IMR-90 (cell line): Measurements from ENCODE around the gene CROCC. TPM values are rescaled to one million over a fixed set of nuclear protein-coding genes. Genes with fewer than 3 reads are reported as not detected.

Source experiments
- ATAC-seq: fragments of 200-7000 bp; cut with Tn5 transposase; 2 replicates; pipeline ENCODE4 v1.9.1; 2020; ENCODE audit warnings: low read depth, mild to moderate bottlenecking, moderate library complexity
- BruUV-seq: library from RNA; stranded (reverse); fragments of 400-500 nt; replicated peaks from 2 replicates; lab custom pipeline; 2021; lab: Mats Ljungman, UMichigan
- CTCF ChIA-PET: fragments of 300-600 bp; formaldehyde crosslinking; extraction: SDS; loops from one replicate; lab custom pipeline; 2021; ENCODE audit warnings: antibody characterized with exemption; lab: Yijun Ruan, JAX
- POLR2A ChIA-PET: fragments of 300-600 bp; sonication (Branson Sonifier 250); formaldehyde crosslinking; loops from one replicate; lab custom pipeline; 2022; ENCODE audit warnings: antibody characterized with exemption; ENCODE audit not compliant: unreplicated experiment; lab: Charles Lee
- DNase-seq: peaks from one replicate; pipeline ENCODE4 v3.0.0; 2013
- H2AFZ ChIP-seq: replicated peaks from 2 replicates; pipeline ENCODE3; 2013; ENCODE audit warnings: low read length, mild to moderate bottlenecking; ENCODE audit not compliant: poor library complexity
- H2AK5ac ChIP-seq: 2 replicates; pipeline ENCODE4 v1.6.1; 2013; ENCODE audit warnings: low read depth, low read length, inconsistent platforms
- H2AK9ac ChIP-seq: replicated peaks from 2 replicates; pipeline ENCODE3; 2013; ENCODE audit warnings: mild to moderate bottlenecking, low read depth, low read length, moderate library complexity; ENCODE audit not compliant: poor library complexity
- H2BK120ac ChIP-seq: 2 replicates; pipeline ENCODE4 v1.6.1; 2013; ENCODE audit warnings: low read depth, low read length, inconsistent platforms
- H2BK15ac ChIP-seq: 3 replicates; pipeline ENCODE4 v1.6.1; 2013; ENCODE audit warnings: low read depth, low read length, inconsistent platforms
- H2BK20ac ChIP-seq: 2 replicates; pipeline ENCODE4 v1.6.1; 2013; ENCODE audit warnings: low read depth, mild to moderate bottlenecking, inconsistent platforms, low read length, moderate library complexity
- H2BK5ac ChIP-seq: 2 replicates; pipeline ENCODE4 v1.6.1; 2013; ENCODE audit warnings: mild to moderate bottlenecking, low read depth, low read length, inconsistent platforms; ENCODE audit not compliant: poor library complexity, severe bottlenecking
- H3K14ac ChIP-seq: replicated peaks from 2 replicates; pipeline ENCODE4 v1.6.1; 2013; ENCODE audit warnings: low read depth, low read length, inconsistent platforms
- H3K18ac ChIP-seq: 2 replicates; pipeline ENCODE4 v1.6.1; 2013; ENCODE audit warnings: low read depth, low read length, control low read depth
- H3K23ac ChIP-seq: 2 replicates; pipeline ENCODE4 v1.6.1; 2013; ENCODE audit warnings: low read depth, low read length, inconsistent platforms
- H3K27ac ChIP-seq: 2 replicates; pipeline ENCODE4 v1.5.1; 2013; ENCODE audit warnings: mild to moderate bottlenecking, control low read depth, low read length; ENCODE audit not compliant: insufficient read depth
- H3K27me3 ChIP-seq: 2 replicates; pipeline ENCODE4 v1.6.1; 2013; ENCODE audit warnings: low read length; ENCODE audit not compliant: control insufficient read depth, insufficient read depth
- H3K36me3 ChIP-seq: 2 replicates; pipeline ENCODE4 v1.6.1; 2013; ENCODE audit warnings: low read length, mixed read lengths; ENCODE audit not compliant: control insufficient read depth, insufficient read depth
- H3K4ac ChIP-seq: 2 replicates; pipeline ENCODE4 v1.6.1; 2013; ENCODE audit warnings: low read depth, low read length, inconsistent platforms
- H3K4me1 ChIP-seq: 2 replicates; pipeline ENCODE4 v1.6.1; 2013; ENCODE audit warnings: low read length, mixed read lengths; ENCODE audit not compliant: control insufficient read depth, insufficient read depth
- H3K4me2 ChIP-seq: 2 replicates; pipeline ENCODE4 v1.6.1; 2013; ENCODE audit warnings: low read depth, mild to moderate bottlenecking, control low read depth, low read length, moderate library complexity
- H3K4me3 ChIP-seq: 2 replicates; pipeline ENCODE4 v1.5.1; 2013; ENCODE audit warnings: low read depth, mild to moderate bottlenecking, control low read depth, low read length, moderate library complexity; ENCODE audit not compliant: insufficient read depth
- H3K56ac ChIP-seq: 2 replicates; pipeline ENCODE4 v1.6.1; 2013; ENCODE audit warnings: low read length, inconsistent platforms; ENCODE audit not compliant: insufficient read depth; ENCODE audit errors: extremely low read depth
- H3K79me1 ChIP-seq, 2 experiments: 2 replicates each; pipeline ENCODE4 v1.6.1; 2013; ENCODE audit warnings: low read length in 2 of 2, inconsistent platforms in 1 of 2, low read depth in 1 of 2
- H3K9ac ChIP-seq: 2 replicates; pipeline ENCODE4 v1.6.1; 2013; ENCODE audit warnings: low read depth, low read length, control low read depth
- H3K9me1 ChIP-seq: 2 replicates; pipeline ENCODE4 v1.6.1; 2013; ENCODE audit warnings: low read length, inconsistent platforms; ENCODE audit not compliant: insufficient read depth
- H3K9me3 ChIP-seq: 2 replicates; pipeline ENCODE4 v1.6.1; 2013; ENCODE audit warnings: low read length; ENCODE audit not compliant: control insufficient read depth, insufficient read depth
- H4K20me1 ChIP-seq: 2 replicates; pipeline ENCODE4 v1.6.1; 2013; ENCODE audit warnings: low read length, inconsistent platforms; ENCODE audit not compliant: insufficient read depth
- H4K5ac ChIP-seq: 2 replicates; pipeline ENCODE4 v1.6.1; 2013; ENCODE audit warnings: mild to moderate bottlenecking, low read depth, low read length, control low read depth
- H4K8ac ChIP-seq, 2 experiments: 2 replicates each; pipeline ENCODE4 v1.6.1; 2013; ENCODE audit warnings: low read depth in 2 of 2, low read length in 2 of 2, control low read depth in 1 of 2, inconsistent platforms in 1 of 2
- H4K91ac ChIP-seq: 2 replicates; pipeline ENCODE4 v1.6.1; 2013; ENCODE audit warnings: low read depth, low read length, inconsistent platforms; ENCODE audit not compliant: insufficient read depth
- NFE2L2 ChIP-seq: fragments of 150-350 bp; IDR thresholded peaks from 2 replicates; pipeline ENCODE4 v1.6.1; 2016; ENCODE audit warnings: low read depth, mild to moderate bottlenecking, low read length
- USF2 ChIP-seq: fragments of 150-350 bp; IDR thresholded peaks from 2 replicates; pipeline ENCODE4 v1.6.1; 2017; ENCODE audit warnings: mild to moderate bottlenecking, antibody characterized with exemption, low read length, low read depth
- WGBS, 2 experiments: methylation state at CpG; one replicate each; pipeline versions ENCODE4 v1.1.5 to v1.1.7; 2013; ENCODE audit warnings: missing lambda C conversion rate in 2 of 2; ENCODE audit not compliant: insufficient read length in 1 of 2; ENCODE audit errors: extremely low coverage in 2 of 2; 5-methylcytosine and 5-hydroxymethylcytosine counted together
- dilution Hi-C: fragments of 300-500 bp; cut with HindIII; formaldehyde crosslinking; loops from one replicate; pipeline ENCODE4 v1.14.3; 2018; ENCODE audit warnings: low sequenced_read_pairs; ENCODE audit not compliant: unreplicated experiment
- in situ Hi-C: fragments of 300-500 bp; cut with MboI; formaldehyde crosslinking; loops from 3 replicates; pipeline ENCODE4 v1.14.3; 2019; ENCODE audit warnings: low sequenced_read_pairs, inconsistent platforms, mixed read lengths
- intact Hi-C: fragments of 100-400 bp; cut with micrococcal nuclease; formaldehyde crosslinking; loops from 2 replicates; pipeline ENCODE4 v1.10.0; 2022
- polyA plus RNA-seq, 3 experiments: library from polyadenylated mRNA; depleted of rRNA; stranded (reverse); fragments of >200 nt; gene quantifications; 2 replicates each; pipeline ENCODE4 v1.2.3, GENCODE V29; 2012; ENCODE audit warnings: low replicate concordance in 1 of 3
- total RNA-seq: library from RNA; depleted of rRNA; stranded (reverse); fragments of >200 nt; gene quantifications from 2 replicates; pipeline ENCODE4 v1.2.3, GENCODE V29; 2012

Gene CROCC
- total and polyA plus RNA-seq, 2 of the 4 experiments (the other 2 are of a cell fraction), result 7.5 to 13.7 TPM

DNA sequence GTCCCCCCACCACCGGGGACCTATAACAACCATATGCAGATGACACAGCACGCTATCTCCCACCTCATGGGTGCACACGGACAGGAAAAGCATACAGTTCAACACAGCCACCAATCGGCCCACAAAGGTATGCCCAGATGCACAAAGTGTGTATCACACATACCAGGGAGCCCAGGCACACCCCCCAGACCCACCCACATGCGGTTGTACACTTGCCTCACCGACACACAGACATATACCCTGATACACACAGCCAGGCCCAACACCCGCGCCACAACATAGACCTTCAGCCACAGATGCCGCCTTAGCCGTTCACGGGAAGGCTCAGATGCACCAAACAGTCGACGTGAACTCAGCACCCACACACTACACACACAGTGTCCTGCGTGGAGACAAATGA is 5.5 kb downstream of the CROCC start:
- H3K79me1 ChIP-seq, result no peaks in the 10 kb centered on the region
- POLR2A ChIA-PET, result no interaction called here
- dilution Hi-C loops, result no loop called here
- H4K91ac ChIP-seq, result no peak overlapping the region
- DNase-seq (no peak), ATAC-seq (no peak)
- H2AFZ ChIP-seq, result peak overlapping the region; percentile 45
- no peaks in the 10 kb centered on the region; the same call in 1 of the 2 replicates for H3K36me3 ChIP-seq
- TF ChIP-seq USF2 (no peak), NFE2L2 (no peak)
- H3K9me3 ChIP-seq, result no peaks in the 10 kb centered on the region
- H4K20me1 ChIP-seq, result no peaks in the 10 kb centered on the region; the same call in 1 of the 2 replicates
- H2BK120ac ChIP-seq, result no peak overlapping the region
- H3K23ac ChIP-seq, result no peak overlapping the region
- no peak overlapping the region for H4K5ac ChIP-seq
- no TSS peak for BruUV-seq
- in situ Hi-C loops, result no loop called here
- H3K9me1 ChIP-seq, result peaks cover 8% of the 10 kb centered on the region; the same call in 1 of the 2 replicates
- H3K27ac ChIP-seq, result no peak overlapping the region
- 81% methylated on average over 12 of the region's 14 CpGs; no CpG with 5 or more reads in 1 of the 2 experiments for WGBS, 2 experiments
- no peak overlapping the region for H2AK5ac ChIP-seq
- no peak overlapping the region for H2BK15ac ChIP-seq
- H3K18ac ChIP-seq, result no peak overlapping the region
- no peak overlapping the region for H2BK5ac ChIP-seq
- no peaks in the 10 kb centered on the region for H3K4me1 ChIP-seq
- H3K14ac ChIP-seq, result no peak overlapping the region
- no peak overlapping the region for H3K9ac ChIP-seq
- no peak overlapping the region for H3K4ac ChIP-seq
- intact Hi-C loops, result no loop called here
- H2AK9ac ChIP-seq, result no peak overlapping the region
- H4K8ac ChIP-seq, result no peak overlapping the region
- H3K4me2 ChIP-seq, result no peak overlapping the region
- H3K4me3 ChIP-seq, result no peak overlapping the region
- no peak overlapping the region for H3K56ac ChIP-seq
- H2BK20ac ChIP-seq, result no peak overlapping the region
- H3K27me3 ChIP-seq, result no peaks in the 10 kb centered on the region; the same call in 1 of the 2 replicates
- CTCF ChIA-PET, result no interaction called here
